Choroid plexus epithelial cell (primary cell): ENCODE data around the gene EBF3.

Experiments used
- DNase-seq: peaks from one replicate; pipeline ENCODE4 v3.0.0-alpha.2; 2010; ENCODE audit warnings: low read depth
- H3K4me3 ChIP-seq: 2 replicates; pipeline ENCODE4 v1.5.1; 2011; ENCODE audit warnings: low read depth, mild to moderate bottlenecking, control low read depth, low read length, moderate library complexity
- CTCF ChIP-seq: conservative IDR thresholded peaks from 2 replicates; pipeline ENCODE4 v1.5.1; 2011; ENCODE audit warnings: low read depth, mild to moderate bottlenecking, control low read depth, inconsistent platforms, low read length, moderate library complexity

The EBF3 gene

GRCh38 chr10:129899276-129900130 lies 64.6 kb downstream of the EBF3 start:
- no peak overlapping the region for H3K4me3 ChIP-seq
- TF ChIP-seq CTCF: no peak
- no peak for DNase-seq

- DNase-seq: no peak
- no peak overlapping the region for H3K4me3 ChIP-seq
- no peak for TF ChIP-seq CTCF
Observed at GRCh38 chr10:129898706-129899268, 65.3 kb downstream of the EBF3 start.

DNA sequence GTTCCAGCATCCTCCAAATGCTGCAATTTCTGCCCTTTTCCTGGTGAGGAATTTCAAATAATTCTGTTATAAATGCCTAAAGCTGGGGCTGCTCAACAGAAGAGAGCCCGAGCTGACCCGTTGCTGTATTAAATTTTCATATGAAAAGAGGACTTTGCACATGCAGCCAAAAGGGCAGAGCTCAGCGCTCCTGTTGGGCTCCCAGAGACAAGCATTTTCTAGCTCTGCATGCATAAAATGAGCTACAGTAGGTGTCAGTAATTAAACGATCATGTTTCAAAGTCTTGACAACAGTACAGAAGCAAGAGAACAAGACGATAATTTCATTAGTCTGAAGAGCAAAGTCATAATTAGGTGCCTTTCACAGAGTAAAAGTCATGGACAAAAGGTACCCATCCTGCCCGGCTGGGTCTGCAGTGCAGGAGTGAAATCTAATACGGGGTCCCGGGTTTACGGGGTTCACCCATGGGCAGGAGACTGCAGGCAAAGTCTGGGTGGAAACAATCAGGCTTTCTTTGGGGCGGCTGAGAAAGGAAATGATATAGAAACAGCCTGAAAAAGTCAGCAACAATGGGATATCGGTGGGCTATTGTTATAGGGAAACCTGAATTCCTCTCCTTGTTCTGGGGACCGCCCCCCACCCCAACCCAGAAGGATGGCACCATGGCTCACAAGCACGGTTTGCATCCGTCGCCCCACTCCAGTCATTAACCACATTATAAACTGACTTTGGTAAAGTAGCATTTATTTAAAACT lies 66.0 kb downstream of the EBF3 start:
- DNase-seq: no peak
- no peak overlapping the region for H3K4me3 ChIP-seq
- TF ChIP-seq CTCF: no peak

- no peak for TF ChIP-seq CTCF
- DNase-seq: no peak
- no peak overlapping the region for H3K4me3 ChIP-seq
Observed at GRCh38 chr10:129896860-129897200, 67.2 kb downstream of the EBF3 start.

GRCh38 chr10:129896136-129896859 lies 67.8 kb downstream of the EBF3 start:
- no peak for DNase-seq
- no peak overlapping the region for H3K4me3 ChIP-seq
- no peak for TF ChIP-seq CTCF

DNA sequence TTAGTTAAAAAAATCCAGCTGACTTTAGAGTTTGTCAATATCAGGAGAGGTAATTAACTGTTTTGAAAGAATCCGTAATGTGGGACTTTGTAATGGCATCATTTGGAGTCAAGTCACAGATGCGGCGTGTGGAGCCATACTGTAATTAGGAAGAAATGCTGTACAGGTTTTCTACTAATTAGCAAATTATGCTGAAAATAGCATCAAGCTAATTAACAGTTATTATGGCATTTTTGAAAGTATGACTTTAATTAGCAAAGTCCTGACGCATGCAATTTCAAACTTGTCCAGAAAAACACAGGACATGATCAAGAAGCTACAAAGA lies 68.3 kb downstream of the EBF3 start:
- DNase-seq: no peak
- H3K4me3 ChIP-seq: no peak overlapping the region
- TF ChIP-seq CTCF: no peak
